Keratinocyte (primary cell): ENCODE measurements around the gene PSAP.

Experiments
- EZH2 ChIP-seq: IDR thresholded peaks from one replicate; pipeline ENCODE4 v1.6.1; 2012; ENCODE audit warnings: inconsistent platforms, mild to moderate bottlenecking, low read length, moderate library complexity
- TF ChIP-seq, protein P1 (sequence below), 3 experiments: IDR thresholded peaks in 1 of 3; conservative IDR thresholded peaks in 1 of 3; optimal IDR thresholded peaks in 1 of 3; 2 replicates in 2 of 3; 3 replicates in 1 of 3; pipeline versions ENCODE3 to v1.5.1; 2011; ENCODE audit warnings: low read length in 3 of 3, mild to moderate bottlenecking in 3 of 3, moderate library complexity in 2 of 3, control low read depth in 1 of 3, inconsistent platforms in 1 of 3; ENCODE audit not compliant: insufficient read depth in 2 of 3; ENCODE audit errors: extremely low read depth in 1 of 3

DNA sequence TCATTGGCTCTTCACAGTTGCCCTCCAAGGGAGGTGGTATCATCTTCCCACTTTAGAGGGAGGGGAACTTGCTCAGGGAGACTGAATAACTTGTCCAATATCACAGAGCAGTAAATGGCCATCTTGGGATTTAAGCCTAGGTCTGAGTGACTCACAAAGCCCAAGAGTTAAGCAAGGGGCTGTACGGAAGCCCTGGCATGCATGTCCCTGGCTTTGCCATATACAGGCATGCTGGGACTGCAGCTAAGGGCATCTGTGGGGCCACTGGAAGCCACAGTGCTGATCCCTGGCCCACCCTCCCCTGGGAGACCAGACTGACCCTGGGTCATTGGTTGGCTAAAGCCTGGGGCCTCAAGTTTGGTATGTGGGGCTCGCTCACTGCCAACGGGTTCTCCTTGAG, 80.8 kb downstream of the PSAP start:
- TF ChIP-seq, protein P1, sequence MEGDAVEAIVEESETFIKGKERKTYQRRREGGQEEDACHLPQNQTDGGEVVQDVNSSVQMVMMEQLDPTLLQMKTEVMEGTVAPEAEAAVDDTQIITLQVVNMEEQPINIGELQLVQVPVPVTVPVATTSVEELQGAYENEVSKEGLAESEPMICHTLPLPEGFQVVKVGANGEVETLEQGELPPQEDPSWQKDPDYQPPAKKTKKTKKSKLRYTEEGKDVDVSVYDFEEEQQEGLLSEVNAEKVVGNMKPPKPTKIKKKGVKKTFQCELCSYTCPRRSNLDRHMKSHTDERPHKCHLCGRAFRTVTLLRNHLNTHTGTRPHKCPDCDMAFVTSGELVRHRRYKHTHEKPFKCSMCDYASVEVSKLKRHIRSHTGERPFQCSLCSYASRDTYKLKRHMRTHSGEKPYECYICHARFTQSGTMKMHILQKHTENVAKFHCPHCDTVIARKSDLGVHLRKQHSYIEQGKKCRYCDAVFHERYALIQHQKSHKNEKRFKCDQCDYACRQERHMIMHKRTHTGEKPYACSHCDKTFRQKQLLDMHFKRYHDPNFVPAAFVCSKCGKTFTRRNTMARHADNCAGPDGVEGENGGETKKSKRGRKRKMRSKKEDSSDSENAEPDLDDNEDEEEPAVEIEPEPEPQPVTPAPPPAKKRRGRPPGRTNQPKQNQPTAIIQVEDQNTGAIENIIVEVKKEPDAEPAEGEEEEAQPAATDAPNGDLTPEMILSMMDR (optimal IDR thresholded peaks at IDR 0.05 in 1 of 3, IDR thresholded peaks at IDR 0.05 in 1 of 3, conservative IDR thresholded peaks at IDR 0.05 in 1 of 3; ENCODE audit: extremely low read depth in 1 of 3, insufficient read depth in 2 of 3, low read length in 3 of 3) = no peak
- no peak for TF ChIP-seq EZH2
